Measurements from ENCODE around the gene TRIO.

The TRIO gene

GRCh38 chr5:14263699-14264098 is 120.6 kb downstream of the TRIO start:
- peak; percentile 78 for DNase-seq (ENCODE audit: low spot score)
- no peak overlapping the region for H3K27ac ChIP-seq
- ChIA-PET CTCF (no interaction called here), POLR2A (ENCODE audit: low non-redundant PET) (interaction anchor here (1.0 kb wide), 1 partner anchor 78 kb away, joined by 3 read pairs; no protein-coding TSS in a partner anchor)
- TF ChIP-seq CTCF (conservative IDR thresholded peaks at IDR 0.05; ENCODE audit: low read depth) = no peak

GRCh38 chr5:14264605-14265316 is 121.6 kb downstream of the TRIO start:
- peak; percentile 97 for DNase-seq (ENCODE audit: low spot score)
- TF ChIP-seq CTCF (conservative IDR thresholded peaks at IDR 0.05; ENCODE audit: low read depth) = no peak
- CTCF ChIA-PET = interaction anchor here (0.6 to 0.8 kb wide), 3 partner anchors 21 to 372 kb away, joined by 3 to 5 read pairs (median 4); no protein-coding TSS in a partner anchor
- POLR2A ChIA-PET (ENCODE audit: low non-redundant PET) = interaction anchor here (0.7 to 1.0 kb wide), 2 partner anchors 79 to 120 kb away, joined by 3 to 6 read pairs; no protein-coding TSS in a partner anchor
- H3K27ac ChIP-seq = peak overlapping the region; percentile 76

GRCh38 chr5:14265570-14265969 is 122.4 kb downstream of the TRIO start:
- H3K27ac ChIP-seq = peak overlapping the region; percentile 77
- TF ChIP-seq CTCF (conservative IDR thresholded peaks at IDR 0.05; ENCODE audit: low read depth) = no peak
- DNase-seq (ENCODE audit: low spot score) = peak; percentile 91
- ChIA-PET CTCF (interaction anchor here (0.6 to 0.8 kb wide), 2 partner anchors 22 to 109 kb away, joined by 4 to 5 read pairs; no protein-coding TSS in a partner anchor), POLR2A (ENCODE audit: low non-redundant PET) (interaction anchor here (0.7 kb wide), 1 partner anchor 120 kb away, joined by 6 read pairs; no protein-coding TSS in a partner anchor)

- no peak for DNase-seq (ENCODE audit: low spot score)
- TF ChIP-seq CTCF (conservative IDR thresholded peaks at IDR 0.05; ENCODE audit: low read depth) = no peak
- peak overlapping the region; percentile 77 for H3K27ac ChIP-seq
- ChIA-PET CTCF (no interaction called here), POLR2A (ENCODE audit: low non-redundant PET) (no interaction called here)
These were observed 123.0 kb downstream of the TRIO start for GRCh38 chr5:14266171-14266570.

- H3K27ac ChIP-seq = no peak overlapping the region
- TF ChIP-seq CTCF (conservative IDR thresholded peaks at IDR 0.05; ENCODE audit: low read depth) = no peak
- ChIA-PET CTCF (no interaction called here), POLR2A (ENCODE audit: low non-redundant PET) (no interaction called here)
- no peak for DNase-seq (ENCODE audit: low spot score)
These were observed 123.5 kb downstream of the TRIO start for GRCh38 chr5:14266686-14267085.

- CTCF ChIA-PET = no interaction called here
- no peak overlapping the region for H3K27ac ChIP-seq
- no peak for DNase-seq (ENCODE audit: low spot score)
- TF ChIP-seq CTCF (conservative IDR thresholded peaks at IDR 0.05; ENCODE audit: low read depth) = no peak
- POLR2A ChIA-PET (ENCODE audit: low non-redundant PET) = no interaction called here
These were observed 124.2 kb downstream of the TRIO start for GRCh38 chr5:14267166-14267838.

Data from RWPE1 (cell line).